NCI-H510A treated with DMSO at 0.1 percent for 48 hours (cell line): ENCODE data around the gene GAK.

Experiments used
- DNase-seq: peaks from one replicate; lab custom pipeline; 2025; lab: John Stamatoyannopoulos, UW

GAK gene

GRCh38 chr4:827209-828081, 104.7 kb downstream of the GAK start:
- DNase-seq: no peak

- DNase-seq: no peak
These were observed 105.5 kb downstream of the GAK start for GRCh38 chr4:826508-827208.

GRCh38 chr4:825971-826330, 106.2 kb downstream of the GAK start, which contains the start of gene CPLX1:
TSS of gene CPLX1 (minus strand) at chr4:826129. CDS start at chr4:824522, 1,607 bp downstream.
- DNase-seq: peak; percentile 6

GRCh38 chr4:825063-825970, 106.8 kb downstream of the GAK start:
- DNase-seq: no peak

- no peak for DNase-seq
These were observed 107.6 kb downstream of the GAK start for GRCh38 chr4:824461-825062.

GRCh38 chr4:823761-824460, 108.2 kb downstream of the GAK start:
- DNase-seq: no peak

- no peak for DNase-seq
These were observed 108.8 kb downstream of the GAK start for GRCh38 chr4:823176-823760.

GRCh38 chr4:822361-823175, 109.5 kb downstream of the GAK start:
- DNase-seq: no peak

GRCh38 chr4:821631-822030, 110.5 kb downstream of the GAK start:
- no peak for DNase-seq

- no peak for DNase-seq
These were observed 110.9 kb downstream of the GAK start for GRCh38 chr4:821181-821591.

GRCh38 chr4:820230-821172, 111.6 kb downstream of the GAK start:
- DNase-seq: no peak

GRCh38 chr4:819401-820229, 112.5 kb downstream of the GAK start:
- DNase-seq: no peak

GRCh38 chr4:818106-818921, 113.8 kb downstream of the GAK start:
- no peak for DNase-seq

- peak; percentile 1 for DNase-seq
These were observed 116.5 kb downstream of the GAK start for GRCh38 chr4:815464-816146.

GRCh38 chr4:814312-814850, 117.7 kb downstream of the GAK start:
- DNase-seq: no peak

GRCh38 chr4:813900-814299, 118.2 kb downstream of the GAK start:
- DNase-seq: no peak
